Ureter (tissue), 1 donor: ENCODE results near the gene ITGA8. TPM values are rescaled to one million over a fixed set of nuclear protein-coding genes. Genes with fewer than 3 reads are reported as not detected.
"Not testable (repeated sequence)": the region's sequence is repeated elsewhere in the genome, so short reads cannot be mapped to it uniquely, and the experiment has no call there.

ENCODE experiments used
- DNase-seq: peaks from one replicate; pipeline ENCODE4 v3.0.0-alpha.2; 2020; ENCODE audit warnings: low spot score
- total RNA-seq: library from RNA; stranded (reverse); gene quantifications from one replicate; pipeline ENCODE4 v1.2.4, GENCODE V29; 2023
- donor health status: DM: yes; HTN: yes; CAD: no.

The ITGA8 gene
- total RNA-seq, 1 donor from 2014 or later: 58.6 TPM

GRCh38 chr10:15681076-15681475 is 38.6 kb downstream of the ITGA8 start:
- no peak for DNase-seq

DNA sequence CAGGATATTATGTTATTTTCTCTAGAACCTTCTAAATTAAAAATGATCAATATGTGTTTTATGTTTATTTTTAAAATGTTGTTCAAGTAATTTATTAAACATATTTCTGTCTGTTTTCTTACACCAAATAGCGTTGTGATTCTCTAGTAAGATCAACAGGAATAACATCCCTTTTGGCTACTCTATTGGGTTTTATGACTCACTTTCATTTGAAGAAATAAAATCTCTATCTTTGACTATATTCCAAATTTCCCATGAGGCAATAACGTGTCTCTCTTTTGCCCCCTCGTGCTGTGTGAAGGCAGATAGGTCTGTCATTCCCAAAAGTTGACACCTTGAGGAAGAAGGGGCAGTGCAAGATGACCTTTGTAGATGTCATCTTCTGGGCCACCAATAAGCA is 40.9 kb downstream of the ITGA8 start:
- DNase-seq: no peak

- DNase-seq: no peak
Measured at GRCh38 chr10:15672469-15672868, 47.3 kb downstream of the ITGA8 start.

GRCh38 chr10:15670880-15671279 is 48.8 kb downstream of the ITGA8 start:
- DNase-seq: no peak

GRCh38 chr10:15661574-15661973 is 58.1 kb downstream of the ITGA8 start:
- DNase-seq: no peak

- DNase-seq: no peak
Measured at GRCh38 chr10:15660990-15661389, 58.7 kb downstream of the ITGA8 start.

DNA sequence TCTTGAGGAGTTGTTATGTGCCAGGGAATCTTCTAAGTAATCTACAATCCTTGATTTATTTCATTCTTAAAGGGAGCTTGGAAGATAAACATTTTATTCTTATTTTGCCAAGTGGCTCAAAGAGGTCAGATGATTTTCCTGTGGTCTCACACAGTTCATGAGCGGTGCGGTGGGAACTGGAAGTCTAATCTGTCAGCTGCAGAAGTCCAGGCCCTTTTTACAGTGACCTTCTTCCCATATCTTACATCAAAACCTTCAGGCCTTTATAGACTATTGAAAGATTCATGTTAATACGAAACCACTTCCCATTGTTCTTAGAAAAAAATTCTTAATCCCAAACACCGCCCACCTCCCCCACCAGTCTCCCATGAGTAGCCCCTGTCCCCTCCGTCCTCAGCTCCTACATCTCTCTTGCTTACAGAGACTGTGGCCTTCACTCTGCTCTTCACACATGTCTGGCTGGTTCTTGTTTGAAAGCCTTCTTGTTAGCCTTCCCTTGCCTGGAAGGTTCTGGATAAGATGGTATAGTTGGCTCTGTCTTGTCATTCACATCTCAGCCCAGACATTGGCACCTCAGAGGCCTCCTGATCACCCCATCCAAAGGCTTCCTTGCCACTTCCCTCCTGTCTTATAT is 61.5 kb downstream of the ITGA8 start:
- no peak for DNase-seq

GRCh38 chr10:15652757-15653156 is 67.0 kb downstream of the ITGA8 start:
- DNase-seq: no peak

DNA sequence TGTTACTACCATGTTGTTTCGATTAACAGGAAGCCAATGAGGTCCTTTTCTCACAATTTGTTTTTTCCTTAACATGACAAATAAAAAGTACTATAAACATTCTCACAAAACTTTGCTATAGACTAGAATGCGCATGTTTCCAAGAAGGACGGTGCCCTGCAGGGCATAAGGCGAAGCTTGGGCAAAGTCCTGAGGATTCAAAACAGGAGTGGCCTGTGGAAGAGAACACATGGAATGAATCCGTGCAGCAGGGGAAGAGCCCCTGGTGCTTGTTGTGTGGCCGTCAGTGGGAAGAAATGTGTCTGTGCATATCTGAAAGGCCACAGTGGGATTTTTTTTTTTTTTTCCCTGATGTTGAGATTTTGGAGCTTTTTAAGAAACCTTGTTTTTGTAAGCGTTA is 67.6 kb downstream of the ITGA8 start:
- no peak for DNase-seq

DNA sequence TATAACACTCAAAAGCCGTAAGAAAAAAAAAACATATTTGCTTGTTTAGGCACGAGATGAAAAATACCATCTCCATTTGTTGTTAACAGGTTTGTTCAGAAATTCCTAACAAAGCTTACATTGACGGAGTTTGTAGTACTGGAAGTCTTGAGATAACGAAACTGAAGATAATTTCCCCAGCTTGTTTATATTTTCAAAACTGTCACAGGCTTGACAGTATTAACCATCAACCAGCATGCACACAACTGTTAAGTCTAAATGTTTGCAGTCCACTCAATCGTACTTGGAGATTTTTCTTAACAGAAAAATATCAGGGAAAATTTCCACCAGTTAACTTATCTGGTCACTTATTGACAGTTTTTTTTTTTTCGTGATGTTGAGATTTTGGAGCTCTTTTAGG is 68.5 kb downstream of the ITGA8 start:
- DNase-seq: no peak

- no peak for DNase-seq
Measured at GRCh38 chr10:15642095-15642494, 77.6 kb downstream of the ITGA8 start.

DNA sequence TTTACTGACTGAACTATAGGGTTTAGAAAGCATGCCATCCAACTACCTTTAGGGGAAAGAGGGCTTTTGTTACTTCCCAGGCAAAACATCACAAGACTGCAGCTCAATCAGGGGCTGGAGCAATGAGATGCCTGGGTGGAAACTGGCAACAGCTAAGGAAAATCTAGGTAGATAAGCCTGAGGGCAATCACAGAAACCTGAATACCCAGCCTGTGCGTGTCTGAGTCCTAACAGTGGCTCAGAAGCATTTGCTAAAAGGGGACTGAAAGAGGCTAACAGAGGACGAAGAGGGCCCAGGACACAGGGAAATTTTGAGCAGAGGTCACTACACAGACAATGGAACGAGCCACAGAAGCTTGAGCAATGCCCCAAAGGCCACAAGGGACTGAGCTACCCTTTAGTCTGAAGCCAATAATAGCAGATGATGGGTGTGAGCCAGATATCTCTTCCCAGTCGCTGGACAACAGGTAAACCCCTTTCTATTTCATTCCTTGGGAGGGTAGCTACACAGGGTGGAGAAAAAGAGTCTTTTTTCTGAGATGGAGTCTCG is 79.1 kb downstream of the ITGA8 start:
- no peak for DNase-seq

DNA sequence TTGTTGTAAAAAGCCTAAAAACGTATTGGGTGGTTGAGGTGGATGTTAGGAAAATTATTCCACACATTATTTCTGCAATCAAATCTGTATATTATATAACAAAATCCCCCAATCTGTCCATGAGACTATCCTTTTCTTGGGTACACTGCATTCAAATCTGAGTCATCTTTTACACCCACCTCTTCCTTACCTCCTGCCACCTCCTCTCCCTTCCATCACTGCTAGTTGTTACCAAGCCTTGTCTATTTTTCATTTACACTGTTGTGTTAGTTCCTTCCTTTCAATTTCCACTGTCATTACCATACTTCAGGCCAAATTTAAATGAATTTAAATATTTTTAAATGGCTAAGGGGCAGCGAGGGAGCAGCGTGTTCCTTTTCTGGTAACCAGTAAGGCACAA is 83.3 kb downstream of the ITGA8 start:
- no peak for DNase-seq

DNA sequence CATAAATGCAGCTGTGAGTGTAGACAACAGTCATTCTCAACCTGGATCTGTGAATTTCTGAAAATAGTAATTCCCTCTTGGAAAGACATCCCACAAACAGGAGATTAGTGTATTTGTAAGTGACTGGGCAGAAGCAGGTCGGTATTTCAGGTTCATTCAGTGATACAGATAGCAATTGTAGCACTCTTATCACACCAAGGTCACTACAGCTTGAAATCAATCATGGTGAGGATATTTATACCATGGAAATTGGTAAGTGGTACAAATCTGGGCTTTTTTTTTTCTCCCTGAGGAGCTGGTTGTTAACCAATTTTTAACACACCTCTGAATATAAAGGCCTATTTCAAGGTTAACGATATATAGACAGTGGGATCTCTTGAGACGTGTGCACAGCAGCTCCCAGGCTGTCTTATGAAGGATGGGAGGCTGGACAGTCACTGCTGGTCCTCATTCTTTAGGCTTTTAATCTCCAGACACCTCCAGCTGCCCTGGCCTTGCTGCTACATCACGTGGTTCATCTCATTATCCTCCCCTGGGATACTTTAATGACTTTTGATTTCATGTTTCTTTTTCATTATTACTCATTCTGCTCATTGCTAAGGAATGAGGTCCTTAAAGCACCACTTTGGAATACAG is 87.1 kb downstream of the ITGA8 start:
- no peak for DNase-seq

DNA sequence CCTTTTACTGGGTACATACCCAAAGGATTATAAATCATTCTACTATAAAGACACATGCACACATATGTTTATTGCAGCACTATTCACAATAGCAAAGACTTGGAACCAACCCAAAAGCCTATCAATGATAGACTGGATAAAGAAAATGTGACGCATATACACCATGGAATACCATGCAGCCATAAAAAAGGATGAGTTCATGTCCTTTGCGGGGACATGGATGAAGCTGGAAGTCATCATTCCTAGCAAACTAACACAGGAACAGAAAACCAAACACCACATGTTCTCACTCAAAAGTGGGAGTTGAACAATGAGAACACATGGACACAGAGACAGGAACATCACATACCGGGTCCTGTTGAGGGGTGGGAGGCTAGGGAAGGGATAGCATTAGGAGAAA is 88.5 kb downstream of the ITGA8 start:
- DNase-seq: not testable (repeated sequence)

DNA sequence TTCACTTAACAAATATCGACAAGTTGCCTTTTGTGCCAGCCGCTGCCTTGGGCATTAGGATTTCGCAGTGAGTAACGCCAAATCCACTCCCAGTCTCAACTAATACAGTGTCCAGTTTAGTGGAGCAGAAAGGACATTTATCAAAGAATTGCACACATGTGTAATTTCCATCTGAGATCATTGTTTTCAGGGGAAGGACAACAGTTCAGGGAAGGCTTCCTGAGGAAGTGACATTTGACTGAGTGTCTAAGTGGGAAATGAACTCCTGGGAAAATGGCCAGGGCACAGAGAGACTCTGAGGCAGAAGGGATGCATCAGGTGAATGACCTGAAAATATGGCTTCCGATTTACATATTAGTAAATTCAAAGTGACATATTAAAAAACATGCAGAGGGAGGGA is 89.4 kb downstream of the ITGA8 start:
- no peak for DNase-seq

GRCh38 chr10:15627617-15628196 is 92.0 kb downstream of the ITGA8 start:
- no peak for DNase-seq

DNA sequence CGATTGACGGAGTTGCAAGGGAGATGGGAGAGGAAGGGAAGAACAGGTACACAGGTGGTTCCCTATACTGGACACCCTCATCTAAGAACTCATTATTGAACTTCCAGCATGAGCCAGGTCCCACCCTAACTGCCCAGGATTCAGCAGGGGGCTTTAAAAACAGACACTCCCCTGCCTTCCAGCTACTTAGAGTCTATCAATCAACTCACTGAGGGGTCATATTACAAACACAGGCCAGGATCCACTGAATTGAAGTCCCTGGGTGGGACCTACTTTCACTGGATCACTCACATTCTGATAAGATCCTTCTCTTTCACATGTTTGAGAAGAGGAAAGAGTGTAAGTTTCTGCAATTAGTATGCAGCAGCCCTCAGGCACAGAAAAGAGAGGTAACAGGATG is 92.8 kb downstream of the ITGA8 start:
- DNase-seq: no peak

GRCh38 chr10:15625261-15625660 is 94.5 kb downstream of the ITGA8 start:
- no peak for DNase-seq

DNA sequence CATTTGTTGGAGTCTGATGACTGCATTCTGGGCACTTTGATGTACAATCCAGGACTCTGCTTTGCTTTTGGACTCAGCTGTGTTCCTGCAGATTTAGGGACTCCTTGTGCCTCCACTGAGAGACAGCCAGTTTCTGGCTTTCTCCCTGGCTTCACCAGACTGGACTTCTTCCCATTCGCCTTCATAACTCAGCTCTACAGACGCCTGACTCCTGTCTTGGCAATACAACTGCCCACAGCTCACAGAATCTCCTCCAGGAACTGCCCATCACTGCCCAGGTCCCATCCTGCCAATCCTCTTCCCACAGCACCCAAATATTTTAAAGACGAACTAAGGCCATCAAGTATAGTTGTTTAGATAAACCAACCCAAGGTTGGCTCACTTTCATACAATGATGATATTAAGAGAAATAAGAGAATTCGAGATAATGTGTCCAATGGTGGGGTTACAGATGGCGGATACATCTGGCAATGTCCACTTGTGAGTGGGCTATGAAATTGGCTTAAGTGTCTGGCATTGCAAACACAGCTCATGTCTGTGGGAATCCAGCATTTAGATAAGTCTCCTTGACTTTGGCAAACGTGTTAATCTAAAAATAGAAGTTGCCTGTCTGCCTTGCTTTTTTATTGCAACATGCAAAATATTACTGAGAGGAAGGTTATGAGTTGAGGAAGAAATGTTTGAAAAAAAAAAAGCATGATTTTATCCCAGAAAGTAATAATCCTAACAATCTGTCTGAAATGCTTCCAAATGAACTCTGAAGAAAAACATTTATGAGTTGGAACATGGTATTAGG is 95.1 kb downstream of the ITGA8 start:
- DNase-seq: no peak

DNA sequence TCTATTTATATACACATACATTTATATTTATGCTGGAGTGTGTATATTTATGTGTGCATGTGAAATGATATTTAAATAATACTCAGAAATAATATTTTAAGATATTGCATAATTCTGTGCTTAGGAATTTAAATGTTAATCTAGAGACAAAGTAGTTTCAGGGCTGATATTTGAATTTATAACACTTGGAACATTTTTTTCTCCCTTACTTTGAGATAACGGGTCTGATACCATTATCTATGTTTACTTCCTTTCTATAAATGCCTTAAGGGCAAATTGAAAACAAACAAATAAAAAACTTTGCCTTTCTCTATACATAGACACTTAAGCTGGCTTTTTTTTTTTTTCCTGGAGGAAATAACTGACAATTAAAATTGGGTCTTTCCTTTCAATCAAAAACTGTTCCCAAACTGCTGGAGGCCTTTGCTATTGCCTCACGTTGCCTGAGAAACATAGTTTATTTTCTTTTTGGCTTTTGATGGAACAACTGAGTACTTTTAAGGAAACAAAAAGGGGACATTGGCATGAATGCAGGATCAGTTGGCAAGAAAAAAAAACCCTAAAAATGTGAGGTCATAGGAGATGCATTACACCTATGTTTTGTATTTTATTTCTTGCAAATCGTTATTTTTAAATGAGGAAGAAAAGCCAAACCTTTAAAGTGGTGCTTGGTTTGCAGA is 98.7 kb downstream of the ITGA8 start:
- DNase-seq: no peak

DNA sequence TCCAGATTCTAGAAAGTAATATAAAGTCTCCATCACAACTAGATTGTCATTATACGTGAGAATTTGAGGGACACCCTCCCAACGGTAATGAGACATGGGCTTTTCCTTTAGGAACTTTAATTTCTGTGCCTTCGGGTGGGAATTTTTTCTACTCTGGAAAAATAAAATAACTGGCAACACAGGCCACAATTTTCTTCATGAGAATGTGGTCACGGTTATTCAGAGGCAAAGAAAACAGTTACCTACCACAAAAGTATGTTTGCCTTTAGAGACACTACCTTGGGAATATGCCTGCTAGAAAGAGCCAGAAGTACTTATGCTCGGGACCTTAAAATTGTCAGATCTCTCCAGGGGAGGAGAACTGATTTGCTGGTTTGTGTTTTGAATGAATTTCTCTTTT is 99.4 kb downstream of the ITGA8 start:
- DNase-seq: no peak
